Right ventricle myocardium superior (tissue), 1 donor: ENCODE results near the gene DCAF8L2. TPM values are rescaled to one million over a fixed set of nuclear protein-coding genes. Genes with fewer than 3 reads are reported as not detected.
A peak's percentile ranks its signal among the peaks of the same experiment; 100 is the strongest.
"Not testable (repeated sequence)": the region's sequence is repeated elsewhere in the genome, so short reads cannot be mapped to it uniquely, and the experiment has no call there.

Experiments
- ATAC-seq: fragments of 200-7000 bp; cut with Tn5 transposase; one replicate; pipeline ENCODE4 v1.9.1; 2020; ENCODE audit warnings: mild to moderate bottlenecking; ENCODE audit not compliant: poor library complexity
- DNase-seq: peaks from one replicate; pipeline ENCODE4 v3.0.0-alpha.2; 2020
- intact Hi-C: fragments of 100-400 bp; cut with DNase I; formaldehyde crosslinking; loops from one replicate; pipeline ENCODE4 v1.11.2; 2022
- long read RNA-seq: library from polyadenylated mRNA; unstranded; transcript quantifications from one replicate; pipeline ENCODE4 v2.0.0, GENCODE V29; 2021
- total RNA-seq: library from RNA; stranded (reverse); fragmentation: NEBNext Ultra II Directional; extraction: Animal tissue kit (Norgen Biotek cat#: 25700); gene quantifications from one replicate; pipeline ENCODE4 v1.2.1, GENCODE V29; 2021
- donor health status: DM: no; HTN: yes; CAD: no; lungs with severe emphysema.

DCAF8L2 gene
- total RNA-seq = not detected
- long read RNA-seq = 0 reads

GRCh38 chrX:27590044-27590443 is at the start of gene DCAF8L2:
Gene DCAF8L2 (plus strand): TSS chrX:27590344. CDS start chrX:27746896, 156,552 bp downstream.
- intact Hi-C loops = no loop called here

DNA sequence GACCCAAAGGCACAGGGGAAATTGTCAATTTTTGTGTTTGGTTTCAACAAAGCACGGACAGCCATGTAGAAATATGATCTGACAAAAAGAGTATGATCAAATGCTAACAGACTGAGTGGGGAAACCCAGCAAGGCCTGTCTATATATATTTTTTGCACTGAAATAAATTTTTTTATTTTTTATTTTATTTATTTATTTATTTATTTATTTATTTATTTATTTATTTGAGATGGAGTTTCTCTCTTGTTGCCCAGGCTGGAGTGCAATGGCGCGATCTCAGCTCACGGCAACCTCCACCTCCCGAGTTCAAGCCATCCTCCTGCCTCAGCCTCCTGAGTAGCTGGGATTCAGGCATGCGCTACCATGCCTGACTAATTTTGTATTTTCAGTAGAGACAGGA is 49.0 kb upstream of the DCAF8L2 start:
- DNase-seq, ATAC-seq, intact Hi-C loops: not testable (repeated sequence)

More at GRCh38 chrX:27590044-27590443, at the start of gene DCAF8L2:
- no peak for DNase-seq
- no peak for ATAC-seq

DNA sequence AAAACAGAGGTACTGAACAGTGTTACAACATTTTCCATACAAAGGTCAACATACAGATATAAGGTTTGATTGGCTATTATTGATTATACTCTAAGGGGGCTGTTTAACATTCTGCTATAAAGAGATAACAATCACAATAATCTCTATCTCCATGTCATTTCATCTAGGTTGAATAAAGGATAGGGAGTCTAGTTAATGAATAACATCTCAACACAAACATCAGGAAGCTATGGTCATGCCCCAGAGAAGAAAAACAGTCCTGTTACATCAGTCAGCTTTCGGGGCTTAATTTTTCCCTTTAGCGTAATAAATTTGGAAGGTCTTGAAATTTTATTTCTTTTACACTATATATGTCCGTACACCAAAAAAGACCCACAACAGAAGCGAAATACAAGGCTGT is 41.5 kb upstream of the DCAF8L2 start:
- no peak for ATAC-seq
- DNase-seq = no peak
- intact Hi-C loops = no loop called here

GRCh38 chrX:27549688-27550087 is 40.5 kb upstream of the DCAF8L2 start:
- intact Hi-C loops = no loop called here
- ATAC-seq = no peak

DNA sequence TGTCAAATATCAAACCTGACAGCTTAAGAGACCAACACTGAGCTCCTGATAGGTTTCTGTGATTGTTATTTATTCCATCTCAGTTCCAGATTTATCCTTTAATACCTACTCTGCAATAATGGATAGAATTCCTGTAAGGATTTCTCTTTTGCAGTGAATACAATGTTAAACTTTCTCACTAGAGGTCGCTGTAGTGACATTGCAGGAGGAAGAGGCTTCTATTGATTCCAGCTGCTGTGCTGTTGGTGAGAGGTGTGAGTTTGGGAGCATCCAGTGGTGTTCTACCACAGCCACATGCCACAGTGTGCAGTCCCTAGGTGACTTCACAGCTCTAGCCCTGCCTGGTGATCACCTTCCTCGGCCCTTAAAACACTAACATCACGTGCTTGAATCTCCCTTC is 34.6 kb upstream of the DCAF8L2 start:
- intact Hi-C loops = loop anchor here (5.0 kb wide), 1 partner anchor 127 kb away; no protein-coding TSS in a partner anchor
- DNase-seq (no peak), ATAC-seq (no peak)

More at GRCh38 chrX:27549688-27550087, 40.5 kb upstream of the DCAF8L2 start:
- DNase-seq = no peak

DNA sequence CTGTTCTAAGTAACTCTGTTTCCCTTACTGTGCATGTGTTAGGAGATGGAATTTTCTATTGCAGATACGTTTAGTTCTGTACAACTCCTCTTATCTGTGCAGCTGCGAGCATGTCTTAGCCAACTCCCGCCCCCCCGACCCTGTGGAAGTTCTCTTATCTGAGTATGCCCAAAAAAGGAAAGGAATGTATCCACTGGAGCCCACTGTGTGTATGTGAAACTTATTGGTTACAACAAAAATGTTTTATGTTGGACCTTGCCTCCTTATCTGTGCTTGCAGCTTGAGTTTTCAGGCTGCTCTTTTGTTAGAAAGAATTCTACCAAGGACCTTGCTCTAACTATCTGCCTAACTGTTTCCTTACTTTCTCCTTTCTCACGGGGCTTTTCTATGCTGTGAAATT is 24.2 kb upstream of the DCAF8L2 start:
- DNase-seq = no peak
- ATAC-seq = peak; percentile 45
- intact Hi-C loops = no loop called here

GRCh38 chrX:27571164-27571563 is 19.0 kb upstream of the DCAF8L2 start:
- intact Hi-C loops = no loop called here
- DNase-seq (no peak), ATAC-seq (no peak)

- ATAC-seq = no peak
- intact Hi-C loops = no loop called here
- no peak for DNase-seq
These were observed 14.6 kb upstream of the DCAF8L2 start for GRCh38 chrX:27575565-27575964.

GRCh38 chrX:27583976-27584375 is 6.2 kb upstream of the DCAF8L2 start:
- ATAC-seq (no peak), DNase-seq (no peak)

GRCh38 chrX:27591938-27592337 is 1.8 kb downstream of the DCAF8L2 start:
- intact Hi-C loops = no loop called here
- ATAC-seq = no peak
- DNase-seq = no peak

More at GRCh38 chrX:27583976-27584375, 6.2 kb upstream of the DCAF8L2 start:
- intact Hi-C loops = no loop called here

GRCh38 chrX:27597508-27597907 is 7.4 kb downstream of the DCAF8L2 start:
- ATAC-seq = no peak
- DNase-seq = no peak
- intact Hi-C loops = no loop called here

- ATAC-seq (peak; percentile 81), DNase-seq (peak; percentile 39)
- intact Hi-C loops = no loop called here
These were observed 8.2 kb downstream of the DCAF8L2 start for GRCh38 chrX:27598312-27598711.

GRCh38 chrX:27599928-27600327 is 9.8 kb downstream of the DCAF8L2 start:
- intact Hi-C loops = no loop called here
- ATAC-seq = no peak
- no peak for DNase-seq

- intact Hi-C loops = no loop called here
- DNase-seq = no peak
- ATAC-seq = no peak
These were observed 10.5 kb downstream of the DCAF8L2 start for GRCh38 chrX:27600686-27601085.

- no peak for ATAC-seq
- intact Hi-C loops = no loop called here
These were observed 18.5 kb downstream of the DCAF8L2 start for GRCh38 chrX:27608671-27609070.

GRCh38 chrX:27619459-27619858 is 29.3 kb downstream of the DCAF8L2 start:
- intact Hi-C loops = no loop called here
- DNase-seq (no peak), ATAC-seq (no peak)

More at GRCh38 chrX:27608671-27609070, 18.5 kb downstream of the DCAF8L2 start:
- no peak for DNase-seq

DNA sequence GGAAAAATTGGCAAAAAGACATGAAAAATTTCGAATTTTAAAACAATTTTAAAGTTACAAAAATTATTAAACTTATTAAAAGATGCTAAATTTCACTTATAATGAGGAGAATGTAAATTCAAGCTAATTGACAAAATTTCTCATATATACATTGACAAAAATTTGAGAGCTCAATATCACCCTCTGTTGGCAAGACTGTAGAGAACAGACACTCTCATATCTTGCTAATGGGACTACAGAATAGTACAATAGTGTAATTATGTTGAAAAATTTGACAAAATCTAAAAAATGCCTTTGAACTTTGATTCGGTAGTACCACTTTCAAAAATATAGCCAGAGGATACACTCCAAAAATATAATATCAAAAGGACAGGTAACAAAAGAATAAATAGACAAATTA is 29.8 kb downstream of the DCAF8L2 start:
- intact Hi-C loops = no loop called here
- ATAC-seq = no peak
- no peak for DNase-seq

DNA sequence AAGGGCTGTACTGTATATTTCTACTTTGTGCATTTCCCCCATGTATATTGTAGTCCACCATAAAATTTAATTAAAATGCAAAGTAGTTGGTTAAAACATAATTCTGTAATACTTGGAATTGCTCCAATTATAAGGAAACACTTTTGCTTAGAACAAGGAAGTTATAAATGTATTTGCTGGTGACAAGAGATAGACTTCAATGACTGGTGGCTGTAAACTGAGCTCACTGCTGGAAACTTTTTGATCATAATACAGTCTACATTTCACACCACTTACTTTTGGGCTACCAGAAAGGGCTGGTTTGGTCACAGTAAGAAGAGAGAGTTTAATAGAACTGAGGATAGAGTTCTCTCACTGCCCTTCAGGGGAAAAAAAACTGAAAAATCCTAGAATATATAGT is 32.7 kb downstream of the DCAF8L2 start:
- DNase-seq (no peak), ATAC-seq (no peak)
- intact Hi-C loops = no loop called here

- ATAC-seq (no peak), DNase-seq (no peak)
- intact Hi-C loops = no loop called here
These were observed 35.9 kb downstream of the DCAF8L2 start for GRCh38 chrX:27626066-27626465.

GRCh38 chrX:27633328-27633727 is 43.2 kb downstream of the DCAF8L2 start:
- intact Hi-C loops = no loop called here
- DNase-seq (no peak), ATAC-seq (no peak)

DNA sequence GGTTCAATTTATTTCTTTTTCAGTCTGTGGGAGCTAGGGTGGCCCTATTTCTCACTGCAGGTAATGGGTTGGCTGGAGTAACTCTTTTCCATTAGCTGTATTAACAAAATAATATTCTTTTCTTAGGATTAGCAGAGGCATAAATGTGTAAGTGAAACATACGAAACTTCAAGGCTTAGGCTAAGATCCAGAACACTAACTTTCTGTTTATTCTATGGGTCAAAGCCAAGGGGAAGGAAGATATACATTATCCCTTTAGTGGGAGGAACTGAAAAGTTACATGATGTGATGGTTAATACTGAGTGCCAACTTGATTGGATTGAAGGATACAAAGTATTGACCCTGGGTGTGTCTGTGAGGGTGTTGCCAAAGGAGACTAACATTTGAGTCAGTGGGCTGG is 66.4 kb downstream of the DCAF8L2 start:
- DNase-seq (no peak), ATAC-seq (no peak)
- intact Hi-C loops = no loop called here
